ENCODE measurements around the gene ZYG11B.
"Not testable (repeated sequence)": the region's sequence is repeated elsewhere in the genome, so short reads cannot be mapped to it uniquely, and the experiment has no call there.

ZYG11B gene

DNA sequence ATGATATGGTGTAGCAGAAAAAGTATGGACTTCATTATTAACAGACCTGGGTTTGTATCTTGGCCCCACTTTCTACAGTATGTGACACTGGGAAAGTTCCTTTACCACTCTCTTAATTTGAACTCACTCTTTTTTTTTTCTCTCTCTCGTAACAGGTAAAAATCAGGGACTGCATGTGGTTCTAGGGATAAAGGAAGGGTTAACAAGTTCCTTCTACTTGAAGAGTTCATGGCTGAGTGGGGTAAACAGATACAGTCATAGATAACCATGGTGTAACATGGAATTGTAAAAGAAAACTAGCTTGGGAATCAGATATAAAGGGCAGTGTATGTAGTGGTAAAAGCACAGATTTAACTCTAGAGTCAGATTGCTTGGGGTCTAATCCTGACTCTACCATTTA is 21.2 kb downstream of the ZYG11B start:
- TF ChIP-seq, protein P1, sequence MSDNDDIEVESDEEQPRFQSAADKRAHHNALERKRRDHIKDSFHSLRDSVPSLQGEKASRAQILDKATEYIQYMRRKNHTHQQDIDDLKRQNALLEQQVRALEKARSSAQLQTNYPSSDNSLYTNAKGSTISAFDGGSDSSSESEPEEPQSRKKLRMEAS (IDR thresholded peaks at IDR 0.05; ENCODE audit: low read depth, low read length), result no peak
- TF ChIP-seq POLR2A (IDR thresholded peaks at IDR 0.05; ENCODE audit: extremely low read depth, insufficient read length) (no peak), CTCF (IDR thresholded peaks at IDR 0.05; ENCODE audit: low read depth, low read length) (no peak), MYC (IDR thresholded peaks at IDR 0.05; ENCODE audit: low read depth, low read length) (no peak)
- no peak overlapping the region for H3K4me3 ChIP-seq (ENCODE audit: low read depth, low read length)
- no peak for DNase-seq (ENCODE audit: low read depth)

DNA sequence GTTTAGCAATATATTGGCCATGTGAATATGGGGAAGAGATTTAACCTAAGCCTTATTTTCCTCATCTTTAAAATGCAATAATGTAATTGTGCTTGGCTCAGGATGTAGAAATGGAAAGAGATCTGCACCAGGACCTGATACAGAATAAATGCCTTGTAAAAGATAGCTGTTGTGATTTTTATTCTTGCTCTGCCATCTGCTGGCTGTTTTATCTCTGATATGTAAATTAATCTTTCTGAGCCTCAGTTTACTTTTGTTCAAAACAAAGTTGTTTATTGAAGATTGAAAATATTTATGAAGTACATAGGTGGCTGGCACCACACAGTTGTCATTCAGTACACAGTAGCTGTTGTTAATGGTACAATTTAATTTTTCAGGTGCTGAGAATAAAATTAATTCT is 21.9 kb downstream of the ZYG11B start:
- no peak for DNase-seq (ENCODE audit: low read depth)
- no peak overlapping the region for H3K4me3 ChIP-seq (ENCODE audit: low read depth, low read length)
- no peak for TF ChIP-seq CTCF (IDR thresholded peaks at IDR 0.05; ENCODE audit: low read depth, low read length)
- TF ChIP-seq, protein P1 (IDR thresholded peaks at IDR 0.05; ENCODE audit: low read depth, low read length), result no peak
- no peak for TF ChIP-seq POLR2A (IDR thresholded peaks at IDR 0.05; ENCODE audit: extremely low read depth, insufficient read length)
- no peak for TF ChIP-seq MYC (IDR thresholded peaks at IDR 0.05; ENCODE audit: low read depth, low read length)

DNA sequence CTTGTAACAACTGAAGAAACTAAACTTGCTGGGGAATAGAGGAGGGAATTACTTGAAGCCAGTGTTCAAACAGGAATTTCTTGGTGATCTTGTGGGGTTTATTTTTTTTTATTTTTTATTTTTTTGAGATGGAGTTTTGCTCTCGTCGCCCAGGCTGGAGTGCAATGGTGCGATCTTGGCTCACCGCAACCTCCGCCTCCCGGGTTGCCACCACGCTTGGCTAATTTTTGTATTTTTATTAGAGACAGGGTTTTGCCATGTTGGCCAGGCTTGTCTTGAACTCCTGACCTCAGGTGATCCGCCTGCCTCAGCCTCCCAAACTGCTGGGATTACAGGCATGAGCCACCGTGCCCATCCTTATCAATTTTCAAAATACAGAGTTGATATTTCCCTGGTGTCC is 23.2 kb downstream of the ZYG11B start:
- not testable (repeated sequence) for H3K4me3 ChIP-seq (ENCODE audit: low read depth, low read length); DNase-seq (ENCODE audit: low read depth)

GRCh38 chr1:52750139-52750538 is 23.9 kb downstream of the ZYG11B start:
- DNase-seq (ENCODE audit: low read depth); H3K4me3 ChIP-seq (ENCODE audit: low read depth, low read length): not testable (repeated sequence)

GRCh38 chr1:52751589-52752483 is 25.6 kb downstream of the ZYG11B start:
- no peak for DNase-seq (ENCODE audit: low read depth)
- no peak overlapping the region for H3K4me3 ChIP-seq (ENCODE audit: low read depth, low read length)
- TF ChIP-seq POLR2A (IDR thresholded peaks at IDR 0.05; ENCODE audit: extremely low read depth, insufficient read length), result no peak
- no peak for TF ChIP-seq MYC (IDR thresholded peaks at IDR 0.05; ENCODE audit: low read depth, low read length)

DNA sequence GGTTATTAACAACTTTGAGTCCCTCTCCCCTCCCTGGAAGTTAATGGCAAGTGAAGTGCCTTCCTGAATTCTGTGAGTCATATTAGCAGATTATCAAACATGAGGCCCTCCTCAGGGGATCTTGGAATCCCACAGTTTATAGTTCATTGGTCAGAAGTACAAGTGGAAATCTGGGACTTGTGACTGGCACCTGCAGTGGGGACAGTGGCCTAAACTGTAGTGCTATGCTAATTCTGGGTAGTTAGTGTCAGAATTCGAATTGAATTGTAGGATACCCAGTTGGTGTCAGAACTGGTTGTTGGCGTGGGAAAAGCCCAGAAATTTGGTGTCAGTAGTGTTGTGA is 26.2 kb downstream of the ZYG11B start:
- TF ChIP-seq, protein P1 (IDR thresholded peaks at IDR 0.05; ENCODE audit: low read depth, low read length), result no peak
- TF ChIP-seq CTCF (IDR thresholded peaks at IDR 0.05; ENCODE audit: low read depth, low read length) (no peak), POLR2A (IDR thresholded peaks at IDR 0.05; ENCODE audit: extremely low read depth, insufficient read length) (no peak), MYC (IDR thresholded peaks at IDR 0.05; ENCODE audit: low read depth, low read length) (no peak)
- no peak overlapping the region for H3K4me3 ChIP-seq (ENCODE audit: low read depth, low read length)
- DNase-seq (ENCODE audit: low read depth), result no peak

- DNase-seq (ENCODE audit: low read depth), result no peak
- no peak overlapping the region for H3K4me3 ChIP-seq (ENCODE audit: low read depth, low read length)
- TF ChIP-seq MYC (IDR thresholded peaks at IDR 0.05; ENCODE audit: low read depth, low read length) (no peak), CTCF (IDR thresholded peaks at IDR 0.05; ENCODE audit: low read depth, low read length) (no peak), POLR2A (IDR thresholded peaks at IDR 0.05; ENCODE audit: extremely low read depth, insufficient read length) (no peak)
- TF ChIP-seq, protein P1 (IDR thresholded peaks at IDR 0.05; ENCODE audit: low read depth, low read length), result no peak
Measured at GRCh38 chr1:52753169-52753568, 26.9 kb downstream of the ZYG11B start.
